WI38 (cell line): ENCODE measurements around the gene TMEM30B.
"Not testable (repeated sequence)": the region's sequence is repeated elsewhere in the genome, so short reads cannot be mapped to it uniquely, and the experiment has no call there.

Source experiments
- H3K4me3 ChIP-seq: 2 replicates; pipeline ENCODE4 v1.5.1; 2011; ENCODE audit warnings: low read depth, mild to moderate bottlenecking, control low read depth, low read length
- TF ChIP-seq, protein P1 (sequence below): IDR thresholded peaks from 2 replicates; pipeline ENCODE4 v1.5.1; 2012; ENCODE audit warnings: low read depth, mild to moderate bottlenecking, control low read depth, low read length

The TMEM30B gene

DNA sequence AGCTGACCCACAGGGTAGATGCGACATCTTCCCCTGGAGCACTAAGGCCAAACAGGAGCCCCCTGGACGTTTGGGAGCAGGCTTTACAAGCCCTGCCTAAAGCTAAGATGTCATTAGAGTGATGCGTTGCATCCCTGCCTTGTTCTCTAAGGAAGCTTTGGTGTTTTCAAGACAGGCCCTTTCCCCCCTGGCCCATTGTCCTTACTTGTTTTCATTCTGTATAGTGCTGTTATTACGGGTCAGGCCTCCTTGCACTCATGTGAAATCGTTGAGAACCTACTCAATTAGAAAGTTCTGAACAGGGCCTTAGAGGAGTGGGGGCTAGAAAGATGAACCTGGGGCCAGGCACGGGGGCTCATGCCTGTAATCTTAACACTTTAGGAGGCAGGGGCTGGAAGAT lies 38.6 kb upstream of the TMEM30B start:
- H3K4me3 ChIP-seq: no peak overlapping the region
- TF ChIP-seq, protein P1, sequence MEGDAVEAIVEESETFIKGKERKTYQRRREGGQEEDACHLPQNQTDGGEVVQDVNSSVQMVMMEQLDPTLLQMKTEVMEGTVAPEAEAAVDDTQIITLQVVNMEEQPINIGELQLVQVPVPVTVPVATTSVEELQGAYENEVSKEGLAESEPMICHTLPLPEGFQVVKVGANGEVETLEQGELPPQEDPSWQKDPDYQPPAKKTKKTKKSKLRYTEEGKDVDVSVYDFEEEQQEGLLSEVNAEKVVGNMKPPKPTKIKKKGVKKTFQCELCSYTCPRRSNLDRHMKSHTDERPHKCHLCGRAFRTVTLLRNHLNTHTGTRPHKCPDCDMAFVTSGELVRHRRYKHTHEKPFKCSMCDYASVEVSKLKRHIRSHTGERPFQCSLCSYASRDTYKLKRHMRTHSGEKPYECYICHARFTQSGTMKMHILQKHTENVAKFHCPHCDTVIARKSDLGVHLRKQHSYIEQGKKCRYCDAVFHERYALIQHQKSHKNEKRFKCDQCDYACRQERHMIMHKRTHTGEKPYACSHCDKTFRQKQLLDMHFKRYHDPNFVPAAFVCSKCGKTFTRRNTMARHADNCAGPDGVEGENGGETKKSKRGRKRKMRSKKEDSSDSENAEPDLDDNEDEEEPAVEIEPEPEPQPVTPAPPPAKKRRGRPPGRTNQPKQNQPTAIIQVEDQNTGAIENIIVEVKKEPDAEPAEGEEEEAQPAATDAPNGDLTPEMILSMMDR: no peak

DNA sequence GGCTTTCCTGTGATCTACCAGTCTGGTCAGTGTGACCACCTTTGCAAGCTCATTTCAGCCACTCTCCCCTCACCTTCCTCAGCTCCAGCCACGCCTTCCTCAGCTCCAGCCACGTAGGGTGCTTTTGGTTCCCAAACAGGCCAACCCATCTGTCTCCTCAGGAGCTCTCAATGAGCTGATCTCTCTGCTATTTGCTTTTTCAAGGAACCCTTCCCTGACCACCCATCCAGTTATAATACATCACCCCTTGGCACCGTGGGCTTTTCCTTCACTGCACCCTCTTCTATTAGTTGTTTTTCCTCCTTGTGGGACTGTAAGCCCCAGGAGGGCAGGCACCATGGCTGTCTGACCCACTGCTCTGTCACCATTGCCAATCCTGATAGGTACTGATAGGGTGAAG lies 37.9 kb upstream of the TMEM30B start:
- H3K4me3 ChIP-seq: no peak overlapping the region
- TF ChIP-seq, protein P1: no peak

GRCh38 chr14:61315313-61315712 lies 34.2 kb upstream of the TMEM30B start:
- TF ChIP-seq, protein P1: no peak

GRCh38 chr14:61308701-61309100 lies 27.6 kb upstream of the TMEM30B start:
- not testable (repeated sequence) for H3K4me3 ChIP-seq

More at GRCh38 chr14:61315313-61315712, 34.2 kb upstream of the TMEM30B start:
- no peak overlapping the region for H3K4me3 ChIP-seq

- no peak overlapping the region for H3K4me3 ChIP-seq
- TF ChIP-seq, protein P1: no peak
Measured at GRCh38 chr14:61308198-61308597, 27.1 kb upstream of the TMEM30B start.

DNA sequence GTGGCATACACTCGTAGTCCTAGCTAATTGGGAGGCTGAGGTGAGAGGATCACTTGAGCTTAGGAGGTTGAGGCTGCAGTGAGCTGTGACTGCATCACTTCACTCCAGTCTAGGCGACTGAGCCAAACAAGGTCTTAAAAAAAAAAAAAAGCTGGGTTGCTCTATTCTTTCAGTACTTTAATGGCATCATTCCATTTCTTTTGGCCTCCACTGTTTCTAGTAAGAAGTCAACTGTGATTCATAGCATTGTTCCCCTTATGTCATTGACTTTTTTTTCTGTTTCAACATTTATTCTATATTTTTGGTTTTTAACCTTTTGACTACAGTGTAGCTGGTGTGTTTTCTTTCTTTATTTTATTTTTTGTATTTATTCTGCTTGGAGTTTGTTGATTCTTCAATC lies 23.6 kb upstream of the TMEM30B start:
- no peak overlapping the region for H3K4me3 ChIP-seq
- TF ChIP-seq, protein P1: no peak

DNA sequence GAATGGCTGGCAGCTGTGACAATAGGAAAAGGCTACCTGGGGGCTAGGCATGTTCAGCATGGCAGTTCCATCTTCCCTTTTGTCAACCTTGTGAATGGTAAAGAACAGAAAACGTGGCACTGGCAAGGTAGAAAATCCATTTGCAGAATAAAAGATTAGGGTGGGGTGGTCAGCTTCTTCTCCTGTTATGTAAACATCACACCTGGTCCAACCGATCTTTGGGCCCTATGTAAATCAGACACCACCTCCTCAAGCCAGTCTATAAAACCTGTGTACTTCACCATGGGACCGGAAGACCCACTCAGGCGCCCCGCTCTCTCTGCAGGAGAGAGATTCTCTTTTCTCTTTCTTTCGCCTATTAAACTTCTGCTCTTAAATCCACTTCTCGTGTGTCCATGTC lies 19.6 kb upstream of the TMEM30B start:
- H3K4me3 ChIP-seq: no peak overlapping the region
- TF ChIP-seq, protein P1: no peak

DNA sequence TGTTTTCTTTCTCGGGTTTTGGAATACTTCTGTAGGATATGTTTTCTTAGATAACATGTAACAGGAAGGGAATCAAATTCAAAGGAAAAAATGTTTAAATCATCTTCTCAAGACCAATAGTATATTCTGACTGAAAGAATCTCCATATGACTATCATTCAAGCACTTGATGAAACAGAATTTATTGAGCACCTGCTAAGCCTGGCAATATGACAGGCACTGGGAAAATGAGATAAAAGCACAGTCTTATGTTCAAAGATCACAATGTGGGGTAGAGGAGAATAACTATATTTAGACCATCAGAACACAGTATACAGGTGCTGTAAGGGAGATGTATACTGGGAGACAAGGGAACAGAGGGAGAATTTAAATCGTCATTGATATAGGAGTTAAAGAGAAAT lies 19.1 kb upstream of the TMEM30B start:
- TF ChIP-seq, protein P1: no peak
- H3K4me3 ChIP-seq: no peak overlapping the region
